NT2/D1 (cell line): ENCODE results near the gene RCAN2.

ENCODE experiments used
- SUZ12 ChIP-seq: IDR thresholded peaks from 2 replicates; pipeline ENCODE4 v1.6.1; 2011; ENCODE audit not compliant: insufficient read length, insufficient read depth; ENCODE audit errors: extremely low read depth
- YY1 ChIP-seq: IDR thresholded peaks from 2 replicates; pipeline ENCODE4 v1.6.1; 2011; ENCODE audit not compliant: insufficient read length, insufficient read depth
- ZNF274 ChIP-seq: IDR thresholded peaks from 2 replicates; pipeline ENCODE4 v1.6.1; 2011; ENCODE audit warnings: mild to moderate bottlenecking, low read depth, low read length

DNA sequence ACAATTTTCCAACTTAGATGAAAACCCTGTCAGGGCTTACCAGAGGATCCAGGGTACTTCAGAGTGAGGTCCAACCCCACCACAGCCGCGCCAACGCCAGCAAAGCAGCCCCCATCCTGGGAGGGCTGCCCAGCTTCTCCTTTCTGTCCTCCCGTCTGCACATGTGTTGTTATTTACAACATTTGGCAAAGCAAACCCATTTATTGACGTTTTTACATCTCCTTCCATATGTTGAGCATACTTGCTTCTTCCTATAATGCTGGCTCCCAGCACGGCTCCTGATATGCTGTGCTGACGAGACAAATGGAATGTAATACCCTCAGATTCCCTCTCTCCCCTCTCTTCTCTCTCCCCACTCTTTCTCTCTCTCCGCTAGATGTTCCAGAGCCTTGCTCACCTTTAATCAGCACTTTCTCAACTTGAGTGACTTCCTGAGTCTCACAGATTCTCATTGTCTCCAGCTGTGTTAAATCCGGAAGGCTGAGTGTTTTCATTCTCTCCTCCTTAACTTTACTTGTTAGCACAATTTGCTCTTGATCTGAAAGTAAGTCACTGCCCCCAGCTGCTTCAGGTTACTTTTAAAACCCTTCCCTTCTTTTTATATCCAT lies 22.7 kb downstream of the RCAN2 start:
- TF ChIP-seq YY1 = no peak
- TF ChIP-seq ZNF274 = no peak
- TF ChIP-seq SUZ12 = no peak
